Coronary artery (tissue), 2 donors: ENCODE results near the gene KRTAP20-3.

ENCODE experiments used
- DNase-seq: peaks from one replicate; pipeline ENCODE4 v3.0.0-alpha.2; 2017; ENCODE audit warnings: low spot score
- H3K27ac ChIP-seq, 2 donors: fragments of 200-600 bp; sonication (generic); one replicate each; pipeline ENCODE4 v1.5.1; 2016 to 2019
- H3K4me3 ChIP-seq: fragments of 200-600 bp; sonication (generic); 2 replicates; pipeline ENCODE4 v1.5.1; 2016; ENCODE audit warnings: mild to moderate bottlenecking, moderate library complexity
- CTCF ChIP-seq: fragments of 200-600 bp; sonication (generic); IDR thresholded peaks from one replicate; pipeline ENCODE4 v1.5.1; 2019; ENCODE audit warnings: antibody characterized with exemption

The KRTAP20-3 gene

GRCh38 chr21:30634906-30635305 is 7.8 kb upstream of the KRTAP20-3 start, which contains the start of gene KRTAP20-2:
Gene KRTAP20-2 (plus strand): TSS chr21:30635206. CDS start chr21:30635264, 58 bp downstream.
- no peak within 1 kb of the TSS for H3K4me3 ChIP-seq
- H3K27ac ChIP-seq = no peak within 1 kb of the TSS
- DNase-seq = no peak
- TF ChIP-seq CTCF = no peak

GRCh38 chr21:30638686-30639085 is 4.0 kb upstream of the KRTAP20-3 start:
- no peak for DNase-seq
- no peak overlapping the region for H3K27ac ChIP-seq
- no peak for TF ChIP-seq CTCF

GRCh38 chr21:30646904-30647414 is 4.3 kb downstream of the KRTAP20-3 start:
- no peak overlapping the region for H3K27ac ChIP-seq
- no peak for DNase-seq
- no peak for TF ChIP-seq CTCF
- H3K4me3 ChIP-seq = no peak overlapping the region

More at GRCh38 chr21:30638686-30639085, 4.0 kb upstream of the KRTAP20-3 start:
- H3K4me3 ChIP-seq = no peak overlapping the region

GRCh38 chr21:30652891-30653290 is 10.2 kb downstream of the KRTAP20-3 start:
- no peak for TF ChIP-seq CTCF
- no peak for DNase-seq
- no peak overlapping the region for H3K27ac ChIP-seq
- no peak overlapping the region for H3K4me3 ChIP-seq

GRCh38 chr21:30668776-30669175 is 26.1 kb downstream of the KRTAP20-3 start:
- DNase-seq = no peak
- Histone ChIP-seq H3K27ac (no peak overlapping the region), H3K4me3 (no peak overlapping the region)
- TF ChIP-seq CTCF = no peak

GRCh38 chr21:30672985-30673650 is 30.5 kb downstream of the KRTAP20-3 start:
- TF ChIP-seq CTCF = no peak
- no peak for DNase-seq
- Histone ChIP-seq H3K4me3 (no peak overlapping the region), H3K27ac (no peak overlapping the region)

GRCh38 chr21:30674312-30674711 is 31.6 kb downstream of the KRTAP20-3 start:
- no peak for DNase-seq
- H3K27ac ChIP-seq = no peak overlapping the region
- no peak overlapping the region for H3K4me3 ChIP-seq
- no peak for TF ChIP-seq CTCF
